GM19468 (cell line): Measurements from ENCODE around the gene CGREF1.
"Not testable (repeated sequence)": the region's sequence is repeated elsewhere in the genome, so short reads cannot be mapped to it uniquely, and the experiment has no call there.

Experiments used
- ATAC-seq: cut with Tn5 transposase; IDR thresholded peaks from one replicate; pipeline ENCODE4 v1.9.1; 2021; ENCODE audit warnings: mild to moderate bottlenecking, moderate library complexity, moderate number of reproducible peaks; ENCODE audit not compliant: unreplicated experiment; ENCODE audit errors: extremely low read depth

The CGREF1 gene

GRCh38 chr2:27078267-27079194, 40.4 kb downstream of the CGREF1 start, which contains the start of gene EMILIN1:
EMILIN1 (plus strand) TSS chr2:27078615; CDS start chr2:27079066, 451 bp downstream.
- no peak for ATAC-seq

GRCh38 chr2:27077231-27077630, 41.7 kb downstream of the CGREF1 start:
- no peak for ATAC-seq

- no peak for ATAC-seq
These were observed 42.6 kb downstream of the CGREF1 start for GRCh38 chr2:27076323-27076722.

GRCh38 chr2:27075566-27075871, 43.4 kb downstream of the CGREF1 start:
- not testable (repeated sequence) for ATAC-seq

GRCh38 chr2:27074738-27075565, 44.0 kb downstream of the CGREF1 start:
- ATAC-seq: no peak

GRCh38 chr2:27073782-27074181, 45.1 kb downstream of the CGREF1 start:
- ATAC-seq: no peak

GRCh38 chr2:27072920-27073319, 46.0 kb downstream of the CGREF1 start:
- no peak for ATAC-seq

- ATAC-seq: no peak
These were observed 46.7 kb downstream of the CGREF1 start for GRCh38 chr2:27071990-27072830.

- peak; percentile 87 for ATAC-seq
These were observed 47.5 kb downstream of the CGREF1 start, which contains the start of gene OST4 for GRCh38 chr2:27071277-27071989. OST4 (minus strand) TSS chr2:27071654.

GRCh38 chr2:27070653-27071276, 48.2 kb downstream of the CGREF1 start:
- ATAC-seq: no peak

GRCh38 chr2:27069961-27070618, 48.8 kb downstream of the CGREF1 start:
- no peak for ATAC-seq

- ATAC-seq: no peak
These were observed 49.5 kb downstream of the CGREF1 start for GRCh38 chr2:27069436-27069835.

- no peak for ATAC-seq
These were observed 51.5 kb downstream of the CGREF1 start for GRCh38 chr2:27067385-27067784.

GRCh38 chr2:27065128-27065527, 53.8 kb downstream of the CGREF1 start:
- no peak for ATAC-seq

- no peak for ATAC-seq
These were observed 58.6 kb downstream of the CGREF1 start for GRCh38 chr2:27060323-27060722.

GRCh38 chr2:27059141-27059820, 59.6 kb downstream of the CGREF1 start:
- no peak for ATAC-seq

GRCh38 chr2:27058210-27058609, 60.7 kb downstream of the CGREF1 start:
- ATAC-seq: no peak

- no peak for ATAC-seq
These were observed 61.7 kb downstream of the CGREF1 start for GRCh38 chr2:27057184-27057583.
